ENCODE measurements around the gene ZNF334.

DNA sequence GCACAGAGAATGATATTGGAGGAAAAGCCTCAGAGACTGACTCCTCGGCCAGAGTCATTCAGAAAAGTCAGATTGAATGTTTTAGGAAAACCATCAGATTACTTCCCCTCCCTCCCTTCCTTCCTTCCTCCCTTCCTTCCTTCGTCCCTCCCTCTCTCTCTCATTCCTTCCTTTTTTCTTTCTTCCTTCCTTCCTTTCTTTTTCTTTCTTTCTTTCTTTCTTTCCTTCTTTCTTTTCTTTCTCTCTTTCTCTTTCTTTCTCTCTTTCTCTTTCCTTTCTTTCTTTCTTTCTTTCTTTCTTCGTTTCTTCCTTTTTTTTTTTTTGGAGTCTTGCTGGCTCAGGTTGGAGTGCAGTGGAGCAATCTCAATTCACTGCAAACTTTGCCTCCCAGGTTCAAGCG, 29.7 kb upstream of the ZNF334 start:
- TF ChIP-seq, protein P1, sequence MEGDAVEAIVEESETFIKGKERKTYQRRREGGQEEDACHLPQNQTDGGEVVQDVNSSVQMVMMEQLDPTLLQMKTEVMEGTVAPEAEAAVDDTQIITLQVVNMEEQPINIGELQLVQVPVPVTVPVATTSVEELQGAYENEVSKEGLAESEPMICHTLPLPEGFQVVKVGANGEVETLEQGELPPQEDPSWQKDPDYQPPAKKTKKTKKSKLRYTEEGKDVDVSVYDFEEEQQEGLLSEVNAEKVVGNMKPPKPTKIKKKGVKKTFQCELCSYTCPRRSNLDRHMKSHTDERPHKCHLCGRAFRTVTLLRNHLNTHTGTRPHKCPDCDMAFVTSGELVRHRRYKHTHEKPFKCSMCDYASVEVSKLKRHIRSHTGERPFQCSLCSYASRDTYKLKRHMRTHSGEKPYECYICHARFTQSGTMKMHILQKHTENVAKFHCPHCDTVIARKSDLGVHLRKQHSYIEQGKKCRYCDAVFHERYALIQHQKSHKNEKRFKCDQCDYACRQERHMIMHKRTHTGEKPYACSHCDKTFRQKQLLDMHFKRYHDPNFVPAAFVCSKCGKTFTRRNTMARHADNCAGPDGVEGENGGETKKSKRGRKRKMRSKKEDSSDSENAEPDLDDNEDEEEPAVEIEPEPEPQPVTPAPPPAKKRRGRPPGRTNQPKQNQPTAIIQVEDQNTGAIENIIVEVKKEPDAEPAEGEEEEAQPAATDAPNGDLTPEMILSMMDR (IDR thresholded peaks at IDR 0.05), result no peak
- TF ChIP-seq POLR2A (IDR thresholded peaks at IDR 0.05), result no peak

Data from vagina (tissue), 2 donors.